HG03460 (cell line): Measurements from ENCODE around the gene RALGAPA1.
"Not testable (repeated sequence)": the region's sequence is repeated elsewhere in the genome, so short reads cannot be mapped to it uniquely, and the experiment has no call there.

Experiments used
- ATAC-seq: cut with Tn5 transposase; IDR thresholded peaks from one replicate; pipeline ENCODE4 v1.9.1; 2021; ENCODE audit not compliant: unreplicated experiment

RALGAPA1 gene

DNA sequence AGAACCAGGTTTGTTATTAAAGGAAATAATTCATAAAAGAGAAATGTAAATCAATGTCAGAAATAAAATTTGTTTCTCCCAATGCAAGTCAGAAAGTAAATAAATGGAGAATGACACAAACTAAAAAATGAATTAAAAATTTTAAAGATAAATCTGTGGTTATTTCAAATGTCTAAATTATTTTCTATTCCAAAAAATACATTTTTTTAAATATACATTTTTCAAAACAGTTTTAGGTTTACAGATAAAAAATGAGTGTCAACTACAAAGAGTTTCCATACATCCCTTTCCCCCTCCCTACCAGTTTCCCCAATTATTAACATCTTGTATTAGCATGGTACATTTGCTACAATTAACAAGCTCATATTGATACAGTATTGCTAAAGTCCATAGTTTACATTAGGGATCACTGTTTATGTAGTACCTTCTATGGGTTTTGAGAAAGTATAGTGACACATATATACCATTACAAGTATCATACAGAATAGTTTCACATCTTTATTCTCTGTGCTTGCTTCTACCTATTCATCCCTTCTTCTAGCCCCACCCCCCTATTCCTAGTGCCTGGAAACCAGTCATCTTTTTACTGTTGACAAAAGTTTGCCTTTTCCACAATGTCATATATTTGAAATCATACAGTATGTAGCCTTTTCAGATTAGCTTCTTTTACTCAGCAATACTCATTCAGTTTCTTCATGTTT is 104.2 kb downstream of the RALGAPA1 start:
- ATAC-seq, result no peak

DNA sequence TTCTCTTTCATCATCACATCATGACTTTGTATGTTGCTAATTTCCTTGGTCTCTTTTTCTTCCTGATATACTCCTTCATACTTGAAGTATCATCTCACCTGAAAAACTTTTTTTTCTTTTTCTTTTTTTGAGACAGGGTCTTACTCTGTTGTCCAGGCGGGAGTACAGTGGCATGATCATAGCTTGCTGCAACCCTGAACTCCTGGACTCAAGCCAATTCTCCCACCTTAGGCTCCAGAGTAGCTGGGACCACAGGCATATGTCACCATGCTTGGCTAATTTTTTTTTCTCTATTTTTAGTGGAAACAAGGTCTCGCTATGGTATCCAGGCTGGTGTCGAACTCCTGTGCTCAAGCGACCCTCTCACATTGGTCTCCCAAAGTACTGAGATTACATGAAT is 107.6 kb downstream of the RALGAPA1 start:
- ATAC-seq, result no peak

DNA sequence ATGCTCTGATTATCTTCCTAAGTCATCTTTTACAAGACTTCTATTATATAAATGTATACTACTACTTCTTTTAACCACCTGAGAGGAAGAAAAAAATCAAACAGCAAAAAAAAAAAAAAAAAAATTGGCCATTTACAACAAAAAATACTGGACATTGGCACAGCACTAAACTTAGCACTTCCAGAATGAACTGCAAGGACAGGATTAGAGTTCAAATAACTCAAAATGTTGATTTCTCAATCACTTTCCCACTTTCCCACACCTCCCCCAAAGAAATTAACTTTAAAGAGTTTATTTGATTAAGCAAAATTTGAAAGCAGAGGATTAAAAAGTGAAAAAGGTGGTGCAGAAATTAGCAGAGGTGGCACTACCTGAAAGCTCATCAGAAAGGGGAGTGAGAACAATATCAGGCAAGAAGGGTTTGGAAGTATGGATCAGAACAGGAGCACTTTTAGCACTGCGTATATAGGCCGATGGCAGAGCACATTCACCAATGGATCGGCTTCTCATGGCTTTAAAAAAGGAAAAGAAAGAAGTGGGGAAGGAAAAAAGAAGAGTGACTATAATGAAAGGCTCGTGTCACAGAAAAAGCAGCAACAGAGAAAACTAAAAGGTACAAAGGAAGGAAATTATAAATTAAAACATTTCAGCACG is 109.2 kb downstream of the RALGAPA1 start:
- no peak for ATAC-seq

DNA sequence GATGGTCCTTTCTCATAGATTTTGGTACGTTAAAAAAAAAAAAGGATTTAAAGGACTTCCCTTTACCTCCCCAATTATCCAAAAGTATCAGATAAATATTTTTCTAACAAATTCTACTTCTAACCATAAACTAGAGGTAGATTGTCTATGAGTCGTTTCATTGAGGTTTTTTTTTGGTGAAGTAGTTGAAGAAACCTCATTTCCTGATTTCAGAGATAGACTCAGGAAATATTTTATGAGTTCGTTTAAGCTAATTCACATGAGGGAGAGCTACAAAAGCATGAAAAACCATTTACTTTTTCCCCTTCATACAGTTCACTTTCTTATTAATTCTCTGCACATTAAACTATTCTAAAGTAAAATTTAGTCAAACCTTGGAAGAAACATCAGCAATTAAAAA is 112.5 kb downstream of the RALGAPA1 start:
- ATAC-seq, result no peak

DNA sequence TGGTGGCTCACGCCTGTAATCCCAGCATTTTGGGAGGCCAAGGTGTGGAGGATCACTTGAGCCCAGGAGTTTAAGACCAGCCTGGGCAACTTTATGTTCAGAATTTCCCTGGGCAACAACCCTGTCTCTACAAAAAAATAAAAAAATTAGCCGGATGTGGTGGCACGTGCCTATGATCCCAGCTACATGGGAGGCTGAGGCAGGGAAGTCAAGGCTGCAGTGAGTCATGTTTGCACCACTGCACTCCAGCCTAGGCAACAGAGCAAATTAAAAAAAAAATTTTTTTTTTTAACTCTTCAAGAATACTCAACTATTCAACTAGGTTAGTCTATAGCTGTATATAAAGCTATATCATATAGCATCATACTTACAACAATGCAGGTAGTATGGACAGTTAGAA is 113.0 kb downstream of the RALGAPA1 start:
- no peak for ATAC-seq

DNA sequence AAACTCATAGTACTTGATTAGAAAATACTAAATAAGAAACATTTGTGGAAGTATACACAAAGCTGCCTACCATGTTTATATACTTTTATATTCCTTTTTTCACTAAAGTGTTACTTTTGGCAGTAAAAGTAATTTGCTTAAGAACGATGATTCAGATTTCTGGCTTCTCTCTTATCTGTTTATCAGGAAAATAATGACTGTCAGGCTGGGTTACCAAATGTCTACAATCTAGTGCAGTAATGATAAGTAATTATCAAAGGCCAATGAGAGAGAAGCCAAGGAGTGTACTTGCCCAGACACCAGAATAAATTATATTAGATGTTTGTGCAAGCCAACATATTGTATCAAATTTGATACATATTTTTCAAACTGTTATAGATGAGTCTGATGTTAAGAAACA is 113.4 kb downstream of the RALGAPA1 start:
- ATAC-seq, result no peak

DNA sequence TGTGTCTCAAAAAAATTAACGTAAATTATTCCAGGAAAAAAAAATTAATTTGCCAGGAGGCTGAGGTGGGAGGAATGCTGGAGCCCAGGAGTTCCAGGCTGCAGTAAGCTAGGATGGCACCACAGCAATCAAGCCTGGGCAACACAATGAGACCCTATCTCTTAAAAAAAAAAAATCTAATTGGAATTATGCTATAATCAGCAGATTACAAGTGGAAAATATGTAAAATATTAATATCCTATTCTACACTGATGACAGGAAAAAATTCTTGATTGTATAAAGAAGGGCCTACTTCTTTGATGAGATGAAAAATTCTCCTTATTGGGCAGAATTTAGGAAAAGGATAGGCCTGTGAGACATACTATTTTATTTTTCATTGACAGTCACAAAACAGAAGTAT is 114.0 kb downstream of the RALGAPA1 start:
- ATAC-seq, result no peak

DNA sequence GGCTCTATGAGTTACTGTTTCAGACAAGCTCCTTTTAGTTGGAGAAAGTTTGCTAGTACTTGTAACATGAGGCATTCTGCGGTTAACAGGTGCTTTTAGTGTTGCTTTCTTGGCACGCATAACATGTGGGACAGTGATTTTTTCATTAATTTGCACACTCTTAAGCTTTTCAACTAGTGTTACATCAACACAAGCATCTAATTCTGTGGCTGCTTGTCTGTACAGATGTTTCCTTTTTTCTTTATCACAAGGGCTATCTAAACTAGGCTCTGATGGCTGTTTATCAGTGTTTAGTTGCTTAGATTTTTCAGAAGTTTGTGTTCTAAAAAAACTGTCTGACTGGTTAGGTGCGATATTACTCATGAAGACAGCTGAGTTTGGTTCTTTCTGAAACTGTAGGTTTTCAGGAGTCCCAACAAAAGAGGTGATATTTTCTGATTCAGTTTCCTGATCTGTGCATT is 120.1 kb downstream of the RALGAPA1 start:
- no peak for ATAC-seq

DNA sequence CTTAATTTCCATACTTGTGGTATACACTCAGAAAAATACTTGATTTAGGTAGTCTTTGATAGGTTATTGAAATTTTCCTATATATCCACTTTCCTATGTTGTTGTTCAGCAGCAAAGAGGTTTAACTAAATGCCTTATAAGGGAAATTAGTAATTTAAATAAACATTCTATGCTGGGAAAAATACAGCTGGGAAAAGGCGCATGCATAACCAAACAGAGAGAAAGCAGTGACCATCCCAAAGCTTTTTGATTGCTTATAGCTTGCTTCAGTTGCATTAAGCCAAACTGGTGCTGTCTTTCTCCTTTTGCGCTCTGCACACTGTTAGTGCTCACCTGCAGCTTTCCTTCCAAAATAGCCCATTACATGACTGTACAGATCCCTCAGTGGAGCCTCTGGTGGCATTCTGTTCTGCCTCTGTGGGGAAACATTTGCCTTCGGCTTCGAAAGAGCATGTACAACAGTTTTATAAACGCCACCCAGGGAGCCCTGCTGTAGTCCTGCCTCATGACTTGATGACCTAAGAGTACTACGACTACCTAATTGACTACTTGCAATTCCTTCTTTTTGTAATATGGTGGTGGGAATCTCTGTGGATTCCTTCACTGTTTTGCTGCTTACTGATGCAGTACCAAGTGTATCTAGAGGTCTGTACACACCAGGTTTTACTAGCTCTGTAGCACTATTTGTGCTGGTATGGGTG is 120.8 kb downstream of the RALGAPA1 start:
- no peak for ATAC-seq

DNA sequence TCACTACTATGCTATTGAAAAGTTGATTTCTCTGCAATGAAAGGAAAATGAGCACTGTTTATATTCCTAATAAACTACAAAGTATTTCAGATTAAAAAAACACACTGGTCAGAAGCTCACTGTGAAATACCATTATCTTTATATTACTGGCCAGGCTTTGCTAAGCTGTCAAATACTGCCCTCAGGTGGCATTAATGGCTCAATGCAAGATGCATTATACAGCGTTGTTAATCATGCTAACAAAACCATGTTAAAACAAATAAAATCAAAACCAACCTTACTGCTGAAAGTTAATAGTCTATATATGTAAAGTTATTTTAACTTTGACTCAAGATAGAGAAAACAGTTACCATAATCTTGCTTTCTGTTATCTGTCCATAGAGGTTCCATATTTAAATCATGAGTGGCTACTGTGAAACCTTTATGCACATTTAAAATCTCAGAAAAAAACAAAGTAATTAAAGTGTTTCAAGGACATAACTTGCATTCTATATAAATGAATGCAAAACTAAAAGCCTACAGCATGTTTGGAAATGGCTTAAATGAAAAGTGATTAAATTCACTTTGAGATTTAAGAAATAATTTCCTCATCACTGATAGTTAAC is 121.7 kb downstream of the RALGAPA1 start:
- ATAC-seq, result no peak

DNA sequence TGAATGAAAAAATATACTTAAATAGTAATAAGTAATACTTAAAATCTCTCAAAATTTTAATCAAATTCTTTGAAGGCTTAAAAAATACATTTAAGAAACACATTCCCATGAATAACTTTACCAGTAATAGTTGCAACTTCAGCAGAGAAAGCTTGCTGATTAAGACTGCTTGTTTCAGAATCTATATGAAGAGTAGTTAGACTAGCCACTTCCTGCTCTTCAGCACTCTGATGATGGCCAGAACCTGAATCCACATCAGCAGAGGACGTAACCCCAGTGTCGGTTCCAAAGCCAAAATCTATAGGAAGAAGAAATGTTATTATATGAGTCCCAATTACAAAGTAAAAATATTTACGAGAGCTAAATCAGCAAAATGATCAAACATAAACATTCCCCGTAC is 125.4 kb downstream of the RALGAPA1 start:
- ATAC-seq, result not testable (repeated sequence)

DNA sequence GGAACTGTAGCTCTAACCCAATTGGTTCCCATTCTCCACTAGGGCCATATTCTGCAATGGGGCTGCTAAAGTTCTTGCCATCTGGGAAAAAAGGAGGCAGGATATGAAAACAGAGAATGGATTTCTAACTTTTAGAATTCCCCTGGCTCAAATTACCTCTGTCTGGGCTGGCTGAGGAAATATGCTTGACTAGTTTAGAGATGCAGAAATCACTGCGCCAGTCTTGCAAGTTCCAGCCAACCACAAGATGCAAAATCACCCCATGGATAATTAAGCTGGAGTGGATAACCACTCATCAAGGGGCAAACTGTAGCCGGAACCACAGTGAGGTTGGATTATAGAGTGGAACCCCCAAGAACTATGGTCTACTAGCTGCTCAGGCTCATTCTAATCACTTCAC is 126.3 kb downstream of the RALGAPA1 start:
- ATAC-seq, result no peak

DNA sequence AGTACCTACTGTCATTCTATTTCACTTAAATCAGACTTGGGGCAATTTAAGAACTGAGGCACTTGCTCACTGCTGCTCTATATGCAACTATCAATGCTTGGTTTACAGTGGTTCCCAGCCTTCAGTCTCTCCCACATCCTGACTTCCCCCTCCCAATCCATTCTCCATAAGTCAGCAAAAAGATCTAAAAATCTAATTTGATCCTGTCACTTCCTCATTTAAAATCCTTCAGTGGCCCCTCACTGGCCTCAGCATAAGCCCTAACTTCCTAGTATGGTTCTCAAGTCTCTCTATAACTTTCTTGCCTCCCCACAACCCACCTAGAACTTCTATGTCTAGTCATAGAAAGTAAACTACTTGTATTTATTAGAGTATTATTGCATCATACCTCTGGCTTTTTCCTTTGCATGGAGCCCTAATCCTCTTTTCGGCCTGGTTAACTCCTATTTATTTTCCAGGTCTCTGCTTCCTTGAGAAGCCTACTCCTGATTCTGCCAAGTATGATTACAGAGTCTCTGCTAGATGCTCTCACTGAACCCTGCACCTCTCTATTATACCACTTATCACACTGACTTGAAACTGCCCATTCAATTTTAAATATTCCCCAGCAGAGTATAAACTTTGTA is 130.6 kb downstream of the RALGAPA1 start:
- ATAC-seq, result no peak

DNA sequence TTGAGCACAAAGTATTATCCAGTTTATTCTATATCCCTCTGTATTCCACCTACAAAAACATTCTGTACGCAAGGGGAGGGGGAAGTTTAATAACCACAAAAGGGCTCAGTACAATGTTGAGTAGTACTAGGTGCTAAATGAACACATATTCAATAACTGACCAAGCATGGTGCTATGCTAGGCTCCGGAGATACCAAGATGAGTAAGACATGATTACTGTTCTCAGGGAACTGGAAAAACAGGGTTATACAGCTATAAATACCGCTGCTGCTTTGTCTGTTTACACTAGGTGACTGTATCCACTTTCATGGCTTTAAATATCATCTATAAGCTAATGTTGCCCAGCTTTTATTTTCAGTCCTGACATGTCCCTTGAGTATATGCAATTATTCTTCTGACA is 139.3 kb downstream of the RALGAPA1 start:
- ATAC-seq, result no peak

DNA sequence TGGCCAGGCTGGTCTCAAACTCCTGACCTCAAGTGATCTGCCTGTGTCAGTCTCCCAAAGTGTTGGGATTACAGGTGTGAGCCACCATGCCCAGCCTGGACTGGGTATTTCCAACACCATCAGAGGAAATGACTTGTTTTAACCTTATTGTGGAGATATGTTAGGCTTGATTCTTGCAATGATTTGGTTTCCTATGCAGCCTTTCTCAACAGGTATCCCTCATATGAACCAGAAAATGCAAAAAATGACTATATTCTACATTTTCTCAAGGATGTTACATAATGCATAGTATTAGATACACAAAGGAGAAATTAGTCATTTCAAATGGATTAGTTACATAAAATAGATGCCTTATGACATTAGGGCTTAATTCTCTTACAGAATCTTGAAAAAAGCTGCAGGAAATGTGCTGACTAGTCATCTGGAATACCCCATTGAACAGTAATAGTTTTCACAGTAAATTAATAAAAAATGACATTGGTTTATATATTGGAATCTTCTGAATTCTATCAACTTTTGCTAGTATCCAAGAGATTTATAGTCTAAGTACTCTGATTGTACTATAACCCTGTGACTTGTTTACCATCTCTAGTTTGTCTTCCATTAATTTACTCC is 142.6 kb downstream of the RALGAPA1 start:
- no peak for ATAC-seq

DNA sequence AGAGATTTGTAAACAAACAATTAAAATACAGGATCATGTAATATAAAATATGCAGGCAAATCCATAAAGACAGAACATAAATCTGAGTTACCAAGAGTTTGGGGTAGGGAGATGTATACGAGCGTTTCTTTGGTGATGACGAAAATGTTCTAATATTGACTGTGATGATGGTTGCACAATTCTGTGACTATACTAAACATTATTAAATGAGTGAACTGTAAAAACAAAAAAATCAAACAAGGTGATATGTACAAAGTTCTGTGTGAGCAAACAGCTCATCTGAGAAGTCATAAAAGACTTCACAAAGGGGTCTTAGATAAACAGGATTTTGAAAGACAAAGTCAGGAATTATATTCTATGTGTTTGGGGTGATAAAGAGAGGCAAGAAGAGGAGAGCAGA is 147.2 kb downstream of the RALGAPA1 start:
- ATAC-seq, result no peak

DNA sequence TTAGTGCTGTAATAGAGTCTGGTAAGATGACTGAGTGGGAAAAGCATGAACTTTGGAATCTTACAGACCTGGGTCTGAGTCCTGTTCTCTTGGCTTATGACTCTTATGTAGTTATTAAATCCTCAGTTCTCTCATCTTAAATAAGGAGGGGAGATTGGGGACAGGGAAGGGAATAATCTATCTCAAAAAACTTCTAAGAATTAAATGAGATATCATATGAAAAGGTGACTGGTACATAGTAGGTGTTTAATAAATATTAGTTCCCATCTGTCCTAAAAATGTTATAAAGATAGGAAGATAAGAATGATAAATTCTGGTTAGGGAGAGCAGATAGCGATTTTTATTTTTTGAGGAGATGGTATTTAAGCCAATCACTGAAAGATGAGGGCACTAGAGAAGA is 156.1 kb downstream of the RALGAPA1 start:
- no peak for ATAC-seq

DNA sequence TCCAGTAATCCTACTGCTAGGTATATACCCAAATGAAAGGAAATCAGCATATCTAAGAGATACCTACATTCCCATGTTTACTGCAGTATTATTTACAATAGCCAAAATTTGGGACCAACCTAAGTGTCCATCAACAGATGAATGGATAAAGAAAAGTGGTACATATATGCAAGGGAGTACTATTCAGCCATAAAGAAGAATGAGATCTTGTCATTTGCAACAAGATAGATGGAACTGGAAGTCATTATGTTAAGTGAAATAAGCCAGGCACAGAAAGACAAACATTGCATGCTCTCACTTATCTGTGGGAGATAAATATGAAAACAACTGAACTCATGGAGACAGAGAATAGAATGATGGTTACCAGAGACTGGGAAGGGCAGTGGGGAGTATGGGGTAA is 165.6 kb downstream of the RALGAPA1 start:
- no peak for ATAC-seq

DNA sequence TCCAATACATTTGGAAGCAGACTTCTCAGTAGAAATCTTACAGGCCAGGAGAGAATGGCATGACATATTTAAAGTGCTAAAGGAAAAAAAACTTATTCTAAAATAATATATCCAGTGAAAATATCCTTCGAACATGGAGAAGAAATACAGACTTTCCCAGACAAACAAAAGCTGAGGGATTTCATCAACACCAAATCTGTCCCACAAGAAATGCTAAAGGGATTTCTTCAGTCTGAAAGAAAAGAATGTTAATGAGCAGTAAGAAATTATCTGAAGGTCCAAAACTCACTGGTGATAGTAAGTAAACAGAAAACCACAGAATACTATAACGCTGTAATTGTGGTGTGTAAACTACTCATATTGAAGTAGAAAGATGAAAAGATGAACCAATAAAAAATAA is 171.2 kb downstream of the RALGAPA1 start:
- ATAC-seq, result no peak

DNA sequence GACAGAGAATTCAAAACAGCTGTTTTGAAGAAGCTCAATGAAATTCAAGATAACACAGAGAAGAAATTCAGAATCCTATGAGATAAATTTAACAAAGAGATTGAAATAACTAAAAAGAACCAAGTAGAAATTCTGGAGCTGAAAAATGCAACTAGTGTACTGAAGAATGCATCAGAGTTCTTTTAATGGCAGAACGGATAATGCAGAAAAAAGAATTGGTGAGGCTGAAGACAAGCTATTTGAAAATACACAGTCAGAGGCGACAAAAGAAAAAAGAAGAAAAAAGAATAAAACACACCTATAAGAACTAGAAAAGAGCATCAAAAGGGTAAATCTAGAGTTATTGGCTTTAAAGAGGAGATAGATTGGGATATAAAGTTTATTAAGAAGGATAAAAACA is 171.8 kb downstream of the RALGAPA1 start:
- ATAC-seq, result no peak

DNA sequence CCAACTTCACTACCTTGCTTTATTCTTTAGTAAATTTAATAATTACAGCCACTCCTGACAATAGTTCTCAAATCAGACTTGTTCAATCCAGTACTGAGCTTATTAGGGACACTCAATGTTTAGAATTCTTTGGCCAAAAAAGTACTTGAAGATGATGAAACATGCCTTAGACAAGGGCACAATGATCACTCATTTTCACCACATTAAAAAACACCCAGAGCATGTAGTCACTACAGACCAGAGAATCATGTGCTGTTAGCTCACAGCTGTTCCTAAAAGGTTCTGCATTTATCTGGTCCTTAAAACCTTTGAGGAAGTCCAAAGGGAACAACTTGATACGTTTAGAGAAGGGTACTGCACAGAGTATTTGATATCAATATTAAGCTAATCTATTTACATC is 176.4 kb downstream of the RALGAPA1 start:
- ATAC-seq, result no peak
